Left renal pelvis (tissue), 4 donors: ENCODE data around the gene NUDCD2. TPM values are rescaled to one million over a fixed set of nuclear protein-coding genes. Genes with fewer than 3 reads are reported as not detected.

Experiments used
- DNase-seq, 4 donors: peaks; one replicate each; pipeline ENCODE4 v3.0.0-alpha.2; 2013; ENCODE audit warnings: low read depth in 4 of 4, low spot score in 3 of 4
- polyA plus RNA-seq, 4 donors: library from polyadenylated mRNA; unstranded; fragments of 120-200 nt; gene quantifications; one replicate each; pipeline ENCODE4 v1.2.1, GENCODE V29; 2013; ENCODE audit not compliant: insufficient read length in 4 of 4

Gene NUDCD2
- 10 to 100 TPM; 52.2 to 63.9 (median 54.4) TPM for polyA plus RNA-seq

GRCh38 chr5:163459819-163460561 lies at the start of gene NUDCD2:
TSS of gene NUDCD2 (minus strand) at chr5:163460102. CDS start at chr5:163460050, 52 bp downstream.
- DNase-seq, result peak; percentile 95 to 98 (median 96)

GRCh38 chr5:163509291-163509951 lies 49.5 kb upstream of the NUDCD2 start:
- no peak for DNase-seq

- DNase-seq, result no peak
Observed at GRCh38 chr5:163508753-163509152, 48.9 kb upstream of the NUDCD2 start.

- DNase-seq, result no peak
Observed at GRCh38 chr5:163506726-163507125, 46.8 kb upstream of the NUDCD2 start.

- no peak for DNase-seq
Observed at GRCh38 chr5:163506095-163506457, 46.2 kb upstream of the NUDCD2 start.

GRCh38 chr5:163505368-163506094 lies 45.6 kb upstream of the NUDCD2 start, which contains the start of gene MAT2B:
TSS of gene MAT2B (plus strand) at chr5:163505619. CDS start at chr5:163505687, 68 bp downstream.
- DNase-seq, result peak; percentile 85 to 91 (median 90)

- no peak for DNase-seq
Observed at GRCh38 chr5:163505049-163505367, 45.1 kb upstream of the NUDCD2 start.

GRCh38 chr5:163504079-163504931 lies 44.4 kb upstream of the NUDCD2 start:
- peak in 1 of 4 donors; percentile 47 for DNase-seq

- peak in 3 of 4 donors; percentile 61 to 68 (median 68) for DNase-seq
Observed at GRCh38 chr5:163503106-163504078, 43.5 kb upstream of the NUDCD2 start.

GRCh38 chr5:163502521-163502920 lies 42.6 kb upstream of the NUDCD2 start:
- no peak for DNase-seq

- no peak for DNase-seq
Observed at GRCh38 chr5:163498886-163499285, 39.0 kb upstream of the NUDCD2 start.

- DNase-seq, result no peak
Observed at GRCh38 chr5:163497315-163497714, 37.4 kb upstream of the NUDCD2 start.

- DNase-seq, result no peak
Observed at GRCh38 chr5:163496286-163496685, 36.4 kb upstream of the NUDCD2 start.

GRCh38 chr5:163489745-163490075 lies 29.8 kb upstream of the NUDCD2 start:
- no peak for DNase-seq

- no peak for DNase-seq
Observed at GRCh38 chr5:163489055-163489744, 29.3 kb upstream of the NUDCD2 start.

GRCh38 chr5:163478982-163479271 lies 19.0 kb upstream of the NUDCD2 start:
- DNase-seq, result no peak

- DNase-seq, result no peak
Observed at GRCh38 chr5:163478126-163478981, 18.5 kb upstream of the NUDCD2 start.

- no peak for DNase-seq
Observed at GRCh38 chr5:163475411-163475810, 15.5 kb upstream of the NUDCD2 start.
